Heart left ventricle (tissue), 16 donors: ENCODE data around the gene SNX9. TPM values are rescaled to one million over a fixed set of nuclear protein-coding genes. Genes with fewer than 3 reads are reported as not detected.

Experiments
- ATAC-seq, 4 donors: fragments of 200-7000 bp; cut with Tn5 transposase; one replicate each; pipeline ENCODE4 v1.9.1; 2020 to 2022; ENCODE audit warnings: moderate library complexity in 4 of 4, mild to moderate bottlenecking in 3 of 4, moderate number of reproducible peaks in 1 of 4
- DNase-seq, 5 donors: peaks; one replicate each; pipeline ENCODE4 v3.0.0-alpha.2; 2020
- H3K27ac ChIP-seq, 12 donors: fragments of 200-600 bp; sonication (generic) in 4 of 12; one replicate each; pipeline versions ENCODE4 v1.5.0 to v1.8.0; 2016 to 2022; ENCODE audit warnings: mild to moderate bottlenecking in 2 of 12
- H3K27me3 ChIP-seq, 9 donors: fragments of 200-600 bp; sonication (generic) in 2 of 9; one replicate each; pipeline versions ENCODE4 v1.5.1 to v1.8.0; 2016 to 2022; ENCODE audit warnings: mild to moderate bottlenecking in 3 of 9
- H3K36me3 ChIP-seq, 9 donors: fragments of 200-600 bp; sonication (generic) in 2 of 9; one replicate each; pipeline versions ENCODE4 v1.5.0 to v1.8.0; 2018 to 2022; ENCODE audit warnings: mild to moderate bottlenecking in 2 of 9
- H3K4me1 ChIP-seq, 12 donors: fragments of 200-600 bp; sonication (generic) in 4 of 12; one replicate each; pipeline versions ENCODE4 v1.5.0 to v1.8.0; 2016 to 2022; ENCODE audit warnings: mild to moderate bottlenecking in 3 of 12
- H3K4me3 ChIP-seq, 12 donors: fragments of 200-600 bp; sonication (generic) in 4 of 12; one replicate each; pipeline versions ENCODE4 v1.5.0 to v1.8.0; 2017 to 2022; ENCODE audit warnings: mild to moderate bottlenecking in 9 of 12, moderate library complexity in 4 of 12
- H3K9me3 ChIP-seq, 12 donors: fragments of 200-600 bp; sonication (generic) in 4 of 12; one replicate each; pipeline versions ENCODE4 v1.5.0 to v1.8.0; 2016 to 2022; ENCODE audit warnings: mild to moderate bottlenecking in 1 of 12
- POLR2A ChIP-seq, 2 donors: fragments of 450-650 bp; IDR thresholded peaks; one replicate each; pipeline ENCODE4 v1.6.1; 2017; ENCODE audit warnings: antibody characterized with exemption in 2 of 2, mild to moderate bottlenecking in 2 of 2, moderate library complexity in 2 of 2
- WGBS, 4 donors: extraction: QIAGEN DNeasy Blood & Tissue Kit in 2 of 4; methylation state at CpG; one replicate each; pipeline versions ENCODE4 v1.1.5 to v1.1.7; 2013 to 2018; 5-methylcytosine and 5-hydroxymethylcytosine counted together
- intact Hi-C, 10 donors: fragments of 100-400 bp; cut with DNase I; formaldehyde crosslinking; loops; one replicate each; pipeline versions ENCODE4 v1.11.1 to v1.14.2; 2022
- polyA plus RNA-seq, 2 donors: library from polyadenylated mRNA; stranded (reverse); fragments of 200-250 nt; gene quantifications; one replicate each; pipeline ENCODE4 v1.2.3, GENCODE V29; 2013
- total RNA-seq, 9 donors: library from RNA; depleted of rRNA in 2 of 9; stranded (reverse); fragments of >200 nt in 2 of 9; fragmentation: NEBNext Ultra II Directional in 3 of 9; extraction: Animal tissue kit (Norgen Biotek cat#: 25700) in 3 of 9; gene quantifications; one replicate each; pipeline versions ENCODE4 v1.1.0 to v1.2.4, GENCODE V29; 2016 to 2023
- TF ChIP-seq, protein P1 (sequence below), 12 donors: fragments of 200-600 bp; sonication (generic) in 4 of 12; IDR thresholded peaks; one replicate each; pipeline versions ENCODE4 v1.5.0 to v1.8.0; 2018 to 2022; ENCODE audit warnings: antibody characterized with exemption in 12 of 12, mild to moderate bottlenecking in 5 of 12
- donor health status: ischemic (EF 13 %, LVEDD 7.1; RV severe dilation, severe dysfunction).
- donor health status: healthy with polysubstance abuse.
- donor health status: DM: no; HTN: yes; CAD: no.
- donor health status: DM: no; HTN: no; CAD: no.
- donor health status: ischemic (EF 25% LVEDD 6.9; RV normal size, moderate dysfunction).
- donor health status: ischemic (EF 25% LVEDD 5.7; RV mildly dilated, moderate dysfunction).
- donor health status: healthy.
- donor health status: DM: yes; HTN: yes; CAD: no.
- donor health status: ischemic (EF 35%, LVEDD 5.7; RV mildly dilated, moderate dysfunction).
- donor health status: nonischemic (EF 11% LVEDD 7.7; RV severe dilation, severe dysfunction).
- donor health status: DM: yes; HTN: yes; CAD: no.
- donor health status: PGD.
- donor health status: ischemic (EF 29% LVEDD 5.4; RV normal size, mild dysfunction).
- donor health status: nonischemic (EF 23%, LVEDD 6.1; RV moderate dilation, normal function).

Gene SNX9
- total and polyA plus RNA-seq, 11 donors: 15.4 to 44.0 (median 30.7) TPM

DNA sequence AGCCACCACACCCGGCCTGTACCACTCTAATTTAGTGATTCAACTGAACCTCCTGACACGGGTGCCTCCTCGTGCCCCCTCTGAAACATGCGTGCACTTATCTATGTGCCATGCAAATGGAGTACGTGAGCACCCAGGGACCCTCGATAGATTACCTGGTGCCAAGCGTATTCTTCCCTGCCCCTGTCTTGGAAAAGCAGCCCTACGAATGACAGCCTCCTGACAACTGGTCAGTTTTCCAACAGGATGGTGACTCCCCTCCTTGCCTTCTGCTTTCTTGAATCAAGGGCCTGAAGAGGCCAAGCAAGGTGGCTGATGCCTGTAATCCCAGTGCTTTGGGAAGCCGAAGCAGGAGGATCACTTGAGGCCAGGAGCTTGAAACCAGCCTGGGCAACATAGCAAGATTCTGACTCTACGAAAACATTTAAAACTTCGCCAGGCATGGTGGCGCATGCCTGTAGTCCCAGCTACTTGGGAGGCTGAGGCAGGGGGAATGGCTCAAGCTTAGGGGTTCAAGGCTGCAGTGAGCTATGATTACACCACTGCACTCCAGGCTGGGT, 133.2 kb downstream of the SNX9 start:
- TF ChIP-seq, protein P1, sequence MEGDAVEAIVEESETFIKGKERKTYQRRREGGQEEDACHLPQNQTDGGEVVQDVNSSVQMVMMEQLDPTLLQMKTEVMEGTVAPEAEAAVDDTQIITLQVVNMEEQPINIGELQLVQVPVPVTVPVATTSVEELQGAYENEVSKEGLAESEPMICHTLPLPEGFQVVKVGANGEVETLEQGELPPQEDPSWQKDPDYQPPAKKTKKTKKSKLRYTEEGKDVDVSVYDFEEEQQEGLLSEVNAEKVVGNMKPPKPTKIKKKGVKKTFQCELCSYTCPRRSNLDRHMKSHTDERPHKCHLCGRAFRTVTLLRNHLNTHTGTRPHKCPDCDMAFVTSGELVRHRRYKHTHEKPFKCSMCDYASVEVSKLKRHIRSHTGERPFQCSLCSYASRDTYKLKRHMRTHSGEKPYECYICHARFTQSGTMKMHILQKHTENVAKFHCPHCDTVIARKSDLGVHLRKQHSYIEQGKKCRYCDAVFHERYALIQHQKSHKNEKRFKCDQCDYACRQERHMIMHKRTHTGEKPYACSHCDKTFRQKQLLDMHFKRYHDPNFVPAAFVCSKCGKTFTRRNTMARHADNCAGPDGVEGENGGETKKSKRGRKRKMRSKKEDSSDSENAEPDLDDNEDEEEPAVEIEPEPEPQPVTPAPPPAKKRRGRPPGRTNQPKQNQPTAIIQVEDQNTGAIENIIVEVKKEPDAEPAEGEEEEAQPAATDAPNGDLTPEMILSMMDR (IDR thresholded peaks at IDR 0.05): no peak
- TF ChIP-seq POLR2A (IDR thresholded peaks at IDR 0.05): no peak
- ATAC-seq: no peak
- intact Hi-C loops: no loop called here

DNA sequence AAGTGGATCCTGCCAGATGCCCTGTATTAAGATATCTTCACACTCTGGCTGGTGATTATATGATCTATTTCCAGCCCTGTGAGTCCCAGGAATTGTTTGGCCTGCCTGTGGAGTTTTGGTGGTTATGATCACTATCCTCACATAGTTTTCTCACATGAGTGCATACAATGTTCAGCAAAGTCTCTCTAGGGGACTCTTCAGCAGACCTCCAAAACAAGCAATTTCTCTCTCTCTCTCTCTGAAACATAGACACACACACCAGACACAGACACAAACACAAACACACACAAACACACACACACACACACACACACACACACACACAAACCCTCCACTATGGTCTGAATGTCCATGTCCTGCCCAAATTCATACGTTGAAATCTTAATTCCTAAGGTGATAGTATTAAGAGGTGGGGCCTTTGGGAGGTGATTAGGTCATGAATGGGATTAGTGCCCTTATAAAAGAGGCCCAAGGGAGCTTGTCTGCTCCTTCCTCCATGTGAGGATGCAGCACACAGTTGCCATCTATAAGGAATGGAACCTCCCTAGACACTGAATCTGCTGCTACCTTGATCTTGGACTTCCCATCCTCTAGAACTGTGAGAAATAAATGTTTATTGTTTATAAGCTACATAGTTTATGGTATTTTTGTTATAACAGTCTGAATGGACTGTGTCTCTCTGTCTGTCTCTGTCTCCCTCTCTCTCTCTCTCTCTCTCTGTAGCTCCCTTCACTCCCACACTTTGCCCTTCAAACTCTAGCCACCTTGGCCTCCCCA, 136.6 kb downstream of the SNX9 start:
- no peak for ATAC-seq
- Histone ChIP-seq H3K27me3 (no peaks in the 10 kb centered on the region), H3K4me3 (no peak overlapping the region), H3K27ac (no peak overlapping the region), H3K36me3 (no peaks in the 10 kb centered on the region), H3K4me1 (peaks cover 0 to 16% (median under 1%) of the 10 kb centered on the region in 12 donors), H3K9me3 (peaks cover 0 to 30% (median 19%) of the 10 kb centered on the region in 12 donors)
- WGBS, 4 donors: 96 to 100% (median 99%) methylated on average over 1 of the region's 1 CpG
- intact Hi-C loops: no loop called here
- no peak for TF ChIP-seq POLR2A (IDR thresholded peaks at IDR 0.05)
- TF ChIP-seq, protein P1 (IDR thresholded peaks at IDR 0.05): no peak
- DNase-seq: no peak

More for the DNA sequence above, 133.2 kb downstream of the SNX9 start:
- WGBS, 4 donors: 73 to 96% (median 90%) methylated on average over 11 to 12 of the region's 12 CpGs
- DNase-seq: no peak
- H3K27me3 ChIP-seq: no peaks in the 10 kb centered on the region
- peaks cover 0 to 30% (median 19%) of the 10 kb centered on the region in 12 donors for H3K9me3 ChIP-seq
- no peak overlapping the region for H3K27ac ChIP-seq
- no peaks in the 10 kb centered on the region for H3K36me3 ChIP-seq
- no peak overlapping the region for H3K4me3 ChIP-seq
- H3K4me1 ChIP-seq: peaks cover 0 to 19% (median 3%) of the 10 kb centered on the region in 12 donors

DNA sequence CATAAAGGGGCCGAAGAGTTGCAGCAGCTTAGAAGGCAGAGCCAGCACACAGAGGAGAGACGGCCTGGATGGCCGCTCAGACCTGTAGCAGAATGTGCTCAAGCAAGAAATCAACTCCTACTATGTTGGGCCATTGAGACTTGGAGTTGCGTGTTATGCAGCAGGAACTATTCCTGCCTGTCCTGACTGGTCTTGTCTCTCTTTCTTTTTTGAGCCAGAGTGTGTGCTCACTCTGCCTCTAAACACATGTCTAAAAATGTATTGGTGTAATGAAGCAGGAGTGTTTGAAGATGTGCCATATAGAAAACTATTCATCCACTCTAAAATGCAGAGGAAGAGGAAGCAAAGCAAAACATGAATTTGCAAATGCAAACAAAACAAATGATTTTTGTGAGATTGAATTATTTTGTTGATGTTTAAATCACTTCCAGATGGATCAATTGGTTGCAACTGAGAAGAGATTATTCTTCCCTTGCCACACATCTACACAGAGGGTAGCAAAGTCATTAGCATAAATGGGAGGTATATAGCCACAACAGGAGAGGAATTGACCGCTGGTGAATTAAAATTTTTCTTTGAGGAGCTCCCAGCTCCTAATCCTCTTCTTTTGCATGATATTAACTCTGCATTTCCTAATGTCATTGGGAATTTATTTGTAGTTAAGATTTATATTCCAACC, 138.2 kb downstream of the SNX9 start:
- 93 to 95% (median 94%) methylated on average over 5 of the region's 5 CpGs for WGBS, 4 donors
- H3K4me3 ChIP-seq: no peak overlapping the region
- intact Hi-C loops: no loop called here
- ATAC-seq (no peak), DNase-seq (no peak)
- no peaks in the 10 kb centered on the region for H3K36me3 ChIP-seq
- TF ChIP-seq POLR2A (IDR thresholded peaks at IDR 0.05): no peak
- TF ChIP-seq, protein P1 (IDR thresholded peaks at IDR 0.05): no peak
- no peak overlapping the region for H3K27ac ChIP-seq
- H3K27me3 ChIP-seq: no peaks in the 10 kb centered on the region
- peaks cover 0 to 16% (median 0%) of the 10 kb centered on the region in 12 donors for H3K4me1 ChIP-seq
- H3K9me3 ChIP-seq: peaks cover 0 to 32% (median 19%) of the 10 kb centered on the region in 12 donors
